HG03439 (cell line): ENCODE results near the gene TYW3.
"Not testable (repeated sequence)": the region's sequence is repeated elsewhere in the genome, so short reads cannot be mapped to it uniquely, and the experiment has no call there.

ENCODE experiments used
- ATAC-seq: cut with Tn5 transposase; IDR thresholded peaks from one replicate; pipeline ENCODE4 v1.9.1; 2021; ENCODE audit warnings: mild to moderate bottlenecking, moderate library complexity; ENCODE audit not compliant: unreplicated experiment

The TYW3 gene

DNA sequence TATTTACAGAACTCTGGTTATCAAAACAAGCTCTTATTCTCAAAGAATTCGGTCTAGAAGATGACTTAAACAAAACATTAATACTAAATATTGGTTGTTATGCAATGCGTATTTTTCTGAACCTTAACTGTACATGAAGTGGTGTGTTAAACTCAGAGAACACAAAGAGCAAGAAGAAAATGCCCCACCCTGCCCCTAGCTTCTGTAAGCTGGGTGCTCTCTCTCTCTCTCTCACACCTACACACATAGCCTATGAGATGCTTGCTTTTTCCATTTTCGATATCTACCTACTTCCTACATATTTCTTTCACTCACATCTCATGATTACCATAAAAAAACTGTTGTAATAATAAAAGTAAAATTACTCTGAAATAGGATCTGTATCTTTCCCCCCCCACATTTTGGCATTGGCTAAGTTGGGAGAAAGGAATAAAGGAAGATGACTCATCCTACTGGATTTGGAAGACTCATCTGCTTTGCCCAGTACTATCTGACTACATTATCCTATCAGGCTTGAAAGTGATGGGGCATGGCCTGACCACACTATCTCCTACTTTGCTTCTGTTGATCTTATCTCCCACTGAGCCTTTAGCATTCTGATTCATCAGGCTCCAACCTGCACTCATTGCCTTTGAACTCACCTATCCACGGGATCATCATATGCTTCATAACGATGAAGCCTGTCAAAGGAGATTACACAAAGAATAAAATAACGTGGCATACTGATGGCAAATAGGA lies 3.0 kb upstream of the TYW3 start:
- no peak for ATAC-seq

DNA sequence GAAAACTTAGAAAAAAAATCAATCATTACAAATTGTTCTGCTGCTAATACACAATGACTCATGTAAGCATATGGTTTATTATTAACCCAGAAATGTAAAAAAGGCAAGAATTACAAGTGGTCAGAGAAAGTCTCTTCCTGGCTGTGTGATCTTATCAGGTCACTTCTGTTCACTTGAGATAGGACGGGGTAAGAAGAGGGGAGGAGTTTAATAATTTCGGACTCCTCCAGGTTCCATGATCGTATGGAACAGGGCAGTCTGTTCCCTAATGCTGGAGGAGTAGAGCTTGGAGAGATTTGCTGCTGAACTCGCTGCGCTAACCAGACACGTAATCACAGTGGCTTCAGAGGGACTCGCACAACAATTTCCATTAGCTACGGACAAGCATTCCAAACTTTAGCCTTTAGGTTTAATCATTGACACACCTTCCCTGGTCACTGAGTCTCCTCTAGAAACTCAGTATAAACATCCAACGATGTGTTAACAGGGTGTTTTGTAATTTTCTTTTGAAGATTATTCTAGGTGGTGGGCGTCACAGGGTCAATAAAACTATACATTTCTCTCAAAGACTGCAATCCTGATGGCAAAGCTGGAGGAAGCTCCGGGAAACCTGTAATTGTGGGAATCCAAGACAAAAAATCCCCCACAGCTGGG lies 1.4 kb upstream of the TYW3 start:
- no peak for ATAC-seq

GRCh38 chr1:74732071-74732946 lies 643 bp upstream of the TYW3 start:
- ATAC-seq = peak; percentile 29

DNA sequence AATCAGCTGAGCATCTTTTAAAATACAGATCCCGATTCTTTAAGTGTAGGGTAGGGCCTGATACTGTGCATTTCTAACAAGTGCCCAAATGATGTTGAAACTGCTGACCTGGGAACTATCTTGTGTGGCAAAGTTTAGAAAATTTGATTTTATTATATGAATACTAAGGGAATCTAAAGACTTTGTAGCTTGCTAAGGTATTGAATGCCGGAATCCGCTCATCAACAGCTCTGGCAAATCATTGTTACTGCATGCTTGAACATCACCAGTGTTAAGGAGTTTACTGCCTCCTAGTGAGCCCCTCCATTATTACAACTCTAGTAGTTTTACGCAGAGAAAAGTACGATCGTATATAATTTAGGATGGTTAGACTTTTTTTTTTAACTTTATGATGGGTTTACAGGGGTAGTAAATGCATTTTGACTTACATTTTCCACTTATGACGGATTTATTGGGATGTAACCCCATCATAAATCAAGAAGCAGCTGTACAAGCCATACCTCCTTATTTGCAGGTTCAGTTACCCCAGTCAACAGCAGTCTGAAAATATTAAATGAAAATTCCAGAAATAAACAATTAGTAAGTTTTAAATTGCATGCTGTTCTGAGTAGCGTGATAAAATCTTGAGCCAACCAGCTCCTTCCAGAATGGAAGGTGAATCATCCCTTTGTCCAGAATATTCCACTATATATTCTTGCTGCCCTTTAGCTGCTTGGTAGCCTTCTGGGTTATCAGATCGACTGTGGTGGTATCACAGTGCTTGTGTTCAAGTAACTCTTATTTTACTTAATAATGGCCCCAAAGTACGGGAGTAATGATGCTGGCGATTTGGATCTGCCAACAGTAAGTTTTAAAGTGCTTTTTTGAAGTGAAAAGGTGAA lies 892 bp downstream of the TYW3 start:
- ATAC-seq = peak; percentile 63

DNA sequence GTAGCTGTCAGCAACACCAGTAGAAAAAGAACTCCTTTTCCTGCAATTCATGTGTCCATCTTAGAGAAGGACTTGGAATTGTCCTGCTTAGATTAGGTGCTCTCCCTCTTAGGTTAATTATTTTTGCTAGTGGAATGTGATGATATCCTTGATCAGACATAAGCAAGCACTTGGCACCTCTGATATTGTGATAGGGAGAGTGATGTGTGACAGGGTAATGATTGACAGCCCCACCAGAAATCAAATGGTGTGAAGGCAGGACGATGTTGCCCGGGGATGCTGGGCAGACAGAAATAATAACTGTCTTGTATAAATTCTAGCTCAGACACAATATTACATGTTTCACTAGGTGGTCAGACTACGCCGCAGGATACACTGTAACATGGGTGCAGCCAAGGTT lies 4.4 kb downstream of the TYW3 start:
- ATAC-seq = no peak

- not testable (repeated sequence) for ATAC-seq
Measured at GRCh38 chr1:74740307-74740980, 7.5 kb downstream of the TYW3 start.

DNA sequence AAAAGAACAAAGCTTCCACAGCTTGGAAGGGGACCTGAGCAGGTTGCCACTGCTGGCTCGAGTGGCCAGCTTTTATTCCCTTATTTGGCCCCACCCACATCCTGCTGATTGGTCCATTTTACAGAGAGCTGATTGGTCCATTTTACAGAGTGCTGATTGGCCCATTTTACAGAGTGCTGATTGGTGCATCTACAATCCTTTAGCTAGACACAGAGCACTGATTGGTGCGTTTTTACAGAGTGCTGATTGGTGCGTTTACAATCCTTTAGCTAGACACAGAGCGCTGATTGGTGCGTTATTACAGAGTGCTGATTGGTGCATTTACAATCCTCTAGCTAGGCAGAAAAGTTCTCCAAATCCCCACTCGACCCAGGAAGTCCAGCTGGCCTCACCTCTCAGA lies 12.3 kb downstream of the TYW3 start:
- not testable (repeated sequence) for ATAC-seq

- peak; percentile 58 for ATAC-seq
Measured at GRCh38 chr1:74748960-74749359, 16.0 kb downstream of the TYW3 start.

DNA sequence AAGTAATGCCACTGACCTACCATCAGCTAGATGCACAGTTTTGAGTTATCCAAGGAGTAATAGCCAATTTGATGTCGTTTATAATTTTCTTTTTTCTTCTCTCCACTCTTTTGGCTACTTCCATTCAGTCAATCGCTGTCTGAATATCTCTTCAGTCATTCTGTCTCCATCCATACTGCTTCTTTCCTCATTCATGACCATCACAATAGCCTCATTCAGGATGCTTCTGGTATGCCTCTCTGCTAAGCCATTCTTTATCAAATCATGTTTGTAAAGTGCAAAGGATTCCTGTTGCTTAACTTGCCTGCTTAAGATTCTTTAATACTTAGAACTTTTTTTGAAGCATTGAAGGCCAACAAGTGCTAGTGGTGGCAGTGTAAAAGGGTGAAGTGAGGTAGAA lies 20.2 kb downstream of the TYW3 start:
- no peak for ATAC-seq

DNA sequence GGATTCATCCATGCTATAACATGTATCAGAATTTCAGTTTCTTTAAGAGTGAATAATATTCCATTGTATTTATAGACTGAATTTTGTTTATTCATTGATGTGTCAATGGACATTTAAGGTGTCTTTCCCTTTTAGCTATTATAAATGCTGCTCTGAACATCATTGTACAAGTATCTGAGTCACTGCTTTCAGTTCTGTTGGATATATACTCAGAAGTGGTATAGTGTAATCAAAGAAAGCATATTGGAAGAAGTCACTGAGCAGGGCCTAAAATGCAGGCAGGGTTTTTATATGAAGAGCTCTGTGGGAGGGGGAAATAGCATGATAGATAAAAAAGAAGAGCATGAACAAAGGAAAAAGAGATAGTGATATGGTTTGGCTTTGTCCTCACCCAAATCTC lies 22.5 kb downstream of the TYW3 start:
- no peak for ATAC-seq

GRCh38 chr1:74756650-74757049 lies 23.7 kb downstream of the TYW3 start:
- not testable (repeated sequence) for ATAC-seq

GRCh38 chr1:74763807-74764206 lies 30.9 kb downstream of the TYW3 start:
- ATAC-seq = no peak

DNA sequence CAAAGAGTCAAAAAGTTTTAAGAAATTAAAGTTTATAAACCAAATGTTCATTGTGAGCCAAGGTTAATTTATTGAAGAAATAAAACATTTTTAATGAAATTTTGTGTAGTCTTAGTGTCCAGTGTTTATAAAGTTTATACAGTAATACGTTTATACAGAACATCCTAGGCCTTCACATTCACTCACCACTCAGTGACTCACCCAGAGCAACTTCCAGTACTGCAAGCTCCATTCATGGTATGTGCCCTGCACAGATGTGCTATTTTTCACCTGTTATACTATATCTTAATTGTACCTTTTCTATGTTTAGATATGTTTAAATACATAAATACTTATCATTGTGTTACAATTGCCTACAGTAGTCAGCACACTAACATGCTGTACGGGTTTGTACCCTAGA lies 33.6 kb downstream of the TYW3 start:
- no peak for ATAC-seq

- ATAC-seq = no peak
Measured at GRCh38 chr1:74767490-74767889, 34.5 kb downstream of the TYW3 start.

- ATAC-seq = no peak
Measured at GRCh38 chr1:74771913-74772515, 39.1 kb downstream of the TYW3 start.

DNA sequence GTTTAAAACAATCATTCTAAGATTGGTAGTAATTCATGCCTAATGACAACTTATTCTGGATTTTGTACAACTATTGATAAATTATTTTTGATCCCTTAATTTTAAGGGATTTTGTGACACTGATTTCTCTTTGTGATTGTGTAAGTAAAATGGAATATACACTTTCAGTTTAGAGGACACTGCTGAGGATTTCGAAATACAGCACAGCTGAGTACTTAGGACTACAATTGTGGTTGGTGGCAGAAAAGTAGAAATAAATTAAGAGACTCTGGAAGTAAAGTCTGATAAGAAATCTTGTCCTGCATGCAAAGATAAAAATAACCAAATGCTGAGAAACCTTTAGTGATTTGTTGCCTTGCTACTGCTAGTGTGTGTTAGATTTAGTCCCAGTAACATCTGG lies 40.0 kb downstream of the TYW3 start:
- ATAC-seq = no peak

DNA sequence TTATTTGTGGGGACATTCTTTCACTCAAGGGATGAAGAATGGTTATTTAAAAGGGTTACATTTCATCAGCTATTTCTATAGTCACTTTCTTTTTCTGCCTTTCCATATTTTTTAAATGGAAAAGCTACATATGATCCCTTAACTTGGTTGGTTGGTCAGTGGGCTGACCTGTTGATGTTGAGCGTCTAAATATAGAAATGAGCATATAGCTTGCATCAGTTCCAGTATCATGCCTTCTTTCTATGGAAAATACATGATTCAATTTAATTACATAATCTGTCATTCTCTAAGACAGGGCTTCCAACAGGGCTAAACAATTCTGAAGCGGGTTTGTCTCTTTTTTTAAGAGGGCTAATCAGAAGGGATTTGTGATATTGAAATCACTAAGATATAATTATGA lies 40.6 kb downstream of the TYW3 start:
- no peak for ATAC-seq

DNA sequence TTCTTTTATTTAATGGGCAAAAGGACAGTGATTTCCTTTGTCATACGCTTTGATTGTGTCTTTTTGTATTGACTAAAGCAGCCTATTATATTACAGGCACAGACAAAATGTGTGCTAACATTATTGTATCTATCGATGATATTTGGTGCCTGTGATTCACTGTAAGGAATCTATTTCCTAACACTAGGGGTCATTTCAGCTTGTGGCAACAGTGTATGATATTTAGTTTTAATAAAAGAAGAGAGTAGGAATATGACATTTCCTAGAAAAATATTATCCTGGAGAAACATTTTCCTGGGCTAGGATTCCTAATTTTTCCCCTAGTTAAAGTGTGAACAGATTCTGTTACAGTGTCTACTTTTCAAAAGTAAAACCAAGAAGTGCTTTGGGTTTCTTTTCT lies 42.8 kb downstream of the TYW3 start:
- no peak for ATAC-seq

DNA sequence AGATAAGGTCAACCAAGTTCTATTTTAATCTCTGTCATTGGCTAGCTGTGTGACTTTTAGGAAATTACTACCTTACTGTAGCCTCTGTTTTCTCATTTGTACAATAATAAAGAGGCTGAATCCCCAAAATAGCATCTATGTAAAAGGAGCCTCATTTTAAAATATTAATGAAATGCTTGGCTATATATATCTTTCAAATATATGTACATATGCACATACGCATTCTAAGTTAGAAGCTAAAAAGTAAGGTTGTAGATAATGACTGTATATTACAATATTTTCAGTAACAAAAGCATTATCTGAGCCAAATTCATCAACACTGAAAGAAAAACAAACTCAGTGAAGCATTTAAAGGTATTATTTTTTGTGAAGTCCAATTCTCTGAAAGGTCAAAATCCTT lies 44.6 kb downstream of the TYW3 start:
- no peak for ATAC-seq

DNA sequence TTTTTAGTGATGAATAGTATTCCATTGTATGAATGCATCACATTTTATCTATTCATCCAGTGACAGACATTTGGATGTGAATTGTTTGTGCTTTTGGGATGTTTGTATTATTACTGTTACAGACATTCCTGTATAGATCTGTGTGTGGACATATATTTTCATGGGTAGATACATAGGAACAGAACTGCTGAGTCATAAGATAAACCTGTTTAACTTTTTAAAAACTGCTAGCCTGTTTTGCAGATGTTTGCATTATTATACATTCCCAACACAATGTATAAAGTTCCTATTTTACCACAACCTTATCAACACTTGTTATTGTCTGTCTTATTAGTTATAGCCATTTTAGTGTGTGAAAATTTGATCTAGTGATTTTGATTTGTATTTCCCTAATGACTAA lies 46.8 kb downstream of the TYW3 start:
- no peak for ATAC-seq
